CD4-positive, alpha-beta T cell treated with Interleukin-4 for 1 hour (primary cell): ENCODE results near the gene OR3A1.
"Not testable (repeated sequence)": the region's sequence is repeated elsewhere in the genome, so short reads cannot be mapped to it uniquely, and the experiment has no call there.

Experiments
- DNase-seq, 2 donors: peaks; one replicate each; pipeline ENCODE4 v3.0.0-alpha.2; 2020 to 2022

OR3A1 gene

DNA sequence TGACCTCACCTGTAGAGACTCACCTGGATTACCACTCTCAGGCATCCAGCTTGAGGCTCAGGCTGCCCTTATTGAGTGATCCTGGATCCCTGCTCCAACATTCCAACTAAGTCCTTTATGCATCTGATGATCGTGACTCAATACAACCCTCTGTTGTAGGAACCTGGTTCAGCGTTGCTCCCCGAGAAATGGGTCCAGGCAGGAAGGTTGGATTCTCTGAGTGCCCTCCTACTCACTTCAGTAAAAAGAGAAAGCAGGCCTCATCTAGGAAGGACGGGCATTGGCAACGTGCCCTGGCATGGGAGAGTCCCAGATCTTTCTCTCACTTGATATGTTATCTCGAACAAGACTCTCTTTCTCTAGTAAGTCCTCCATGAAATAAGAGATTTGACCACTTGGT is at the start of gene OR3A1:
TSS of gene OR3A1 (minus strand) at position 101 of the 400 bp plus-strand sequence. CDS start 5,778 bp downstream, outside the sequence.
- no peak for DNase-seq

DNA sequence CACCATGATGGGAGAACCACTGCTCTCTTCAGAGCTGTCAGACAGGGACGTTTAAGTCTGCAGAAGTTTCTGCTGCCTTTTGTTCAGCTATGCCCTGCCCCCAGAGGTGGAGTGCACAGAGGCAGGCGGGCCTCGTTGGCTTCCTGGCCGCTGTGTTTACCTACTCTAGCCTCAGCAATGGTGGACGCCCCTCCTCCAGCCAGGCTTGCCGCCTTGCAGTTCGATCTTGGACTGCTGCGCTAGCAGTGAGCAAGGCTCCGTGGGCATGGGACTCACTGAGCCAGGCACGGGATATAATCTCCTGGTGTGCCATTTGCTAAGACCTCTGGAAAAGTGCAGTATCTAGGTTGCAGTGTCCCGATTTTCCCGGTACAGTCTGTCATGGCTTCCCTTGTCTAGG is 44.6 kb upstream of the OR3A1 start:
- DNase-seq, result not testable (repeated sequence)

- no peak for DNase-seq
Measured at GRCh38 chr17:3335876-3336275, 37.7 kb upstream of the OR3A1 start.

DNA sequence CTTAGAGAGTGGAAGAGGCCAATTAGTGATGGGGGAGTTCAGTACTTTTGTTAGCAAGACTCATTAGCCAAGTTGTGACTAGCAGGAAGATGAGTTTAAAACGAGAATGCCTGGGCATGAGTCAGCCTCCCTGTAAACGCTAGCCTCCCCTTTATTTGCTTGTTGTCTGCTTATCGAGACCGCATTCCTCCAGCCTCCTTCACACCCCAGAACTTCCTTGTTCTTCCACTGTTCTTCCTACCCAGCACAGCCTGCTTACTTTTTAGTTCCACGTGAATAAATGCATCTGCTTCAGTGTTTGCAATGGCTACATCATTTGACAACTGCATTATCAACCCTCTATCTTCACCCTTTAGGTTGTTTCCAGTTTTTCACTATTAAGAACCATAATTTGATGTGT is 20.2 kb upstream of the OR3A1 start:
- no peak for DNase-seq

GRCh38 chr17:3316836-3317235 is 18.7 kb upstream of the OR3A1 start:
- no peak for DNase-seq

DNA sequence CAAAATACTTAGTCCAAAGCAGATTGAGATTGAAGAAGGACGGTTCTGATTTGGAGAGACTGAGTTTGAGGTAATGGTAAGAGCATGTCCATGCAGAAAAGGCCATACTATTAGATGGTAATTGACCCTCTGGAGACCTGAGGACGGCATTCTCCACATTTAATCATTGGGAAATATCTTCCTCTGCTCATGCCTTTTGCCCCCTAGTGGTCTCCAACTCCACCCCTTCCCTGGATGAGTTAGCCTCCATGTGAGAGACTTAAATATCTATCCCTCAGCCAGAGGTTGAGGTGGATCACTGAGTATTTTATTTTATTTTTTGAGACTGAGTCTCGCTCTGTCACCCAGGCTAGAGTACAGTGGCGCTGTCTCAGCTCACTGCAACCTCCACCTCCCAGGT is 10.4 kb upstream of the OR3A1 start:
- DNase-seq, result no peak

- no peak for DNase-seq
Measured at GRCh38 chr17:3295632-3296031, 2.5 kb downstream of the OR3A1 start.

DNA sequence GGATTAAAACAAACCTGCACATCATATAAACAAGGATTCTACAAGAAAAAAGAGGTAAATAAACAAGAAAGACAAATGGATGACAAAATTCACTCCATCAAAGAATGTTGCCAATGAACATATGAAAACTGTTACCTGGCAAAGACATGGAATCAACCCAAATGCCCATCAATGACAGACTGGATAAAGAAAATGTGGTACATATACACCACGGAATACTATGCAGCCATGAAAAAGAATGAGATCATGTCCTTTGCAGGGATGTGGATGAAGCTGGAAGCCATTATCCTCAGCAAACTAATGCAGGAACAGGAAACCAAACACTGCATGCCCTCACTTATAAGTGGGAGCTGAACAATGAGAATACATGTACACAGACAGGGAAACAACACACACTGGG is 4.6 kb downstream of the OR3A1 start:
- not testable (repeated sequence) for DNase-seq

DNA sequence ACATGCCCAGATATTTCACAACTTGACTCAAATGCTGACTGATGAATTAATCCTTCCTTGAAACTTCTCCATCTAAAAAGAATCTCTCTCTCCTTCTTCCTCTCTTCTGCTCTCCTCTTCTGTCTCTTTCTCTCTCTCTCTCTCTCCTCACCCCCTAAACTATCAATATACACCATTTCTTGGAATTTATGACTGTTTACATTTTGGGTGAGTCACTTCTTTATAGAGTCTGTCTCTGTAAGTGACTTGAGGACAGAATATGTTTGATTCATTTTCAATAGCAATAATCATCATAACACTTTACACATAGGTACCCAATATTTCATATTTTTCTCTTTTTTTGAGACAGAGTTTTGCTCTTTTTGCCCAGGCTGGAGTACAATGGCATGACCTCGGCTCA is 15.3 kb downstream of the OR3A1 start:
- DNase-seq, result no peak

- DNase-seq, result no peak
Measured at GRCh38 chr17:3276126-3276525, 22.0 kb downstream of the OR3A1 start.

GRCh38 chr17:3271072-3271848 is 26.9 kb downstream of the OR3A1 start:
- DNase-seq, result no peak

DNA sequence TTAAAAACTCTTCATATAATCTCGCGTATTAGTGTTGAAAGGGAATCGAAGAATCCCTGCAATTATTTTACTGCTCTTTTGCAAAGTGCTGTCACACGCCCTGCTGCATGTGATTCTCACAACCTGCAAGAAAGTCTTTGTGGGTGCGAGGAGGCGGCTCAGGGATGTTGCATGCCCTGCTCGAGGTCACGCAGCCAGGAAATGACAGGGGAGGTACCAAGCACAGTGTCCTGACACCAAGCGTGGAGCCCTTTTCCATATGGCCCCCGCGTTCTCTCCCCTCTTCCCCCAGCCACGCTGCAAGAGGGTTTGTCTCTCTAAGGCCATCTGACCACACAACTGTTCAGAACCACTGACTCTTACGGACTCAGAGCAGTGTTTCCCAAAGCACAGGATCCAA is 37.6 kb downstream of the OR3A1 start:
- no peak for DNase-seq

- no peak for DNase-seq
Measured at GRCh38 chr17:3260163-3260562, 38.0 kb downstream of the OR3A1 start.

GRCh38 chr17:3256575-3256974 is 41.6 kb downstream of the OR3A1 start:
- no peak for DNase-seq

GRCh38 chr17:3249013-3249412 is 49.1 kb downstream of the OR3A1 start:
- not testable (repeated sequence) for DNase-seq

- DNase-seq, result not testable (repeated sequence)
Measured at GRCh38 chr17:3244841-3245240, 53.3 kb downstream of the OR3A1 start.

DNA sequence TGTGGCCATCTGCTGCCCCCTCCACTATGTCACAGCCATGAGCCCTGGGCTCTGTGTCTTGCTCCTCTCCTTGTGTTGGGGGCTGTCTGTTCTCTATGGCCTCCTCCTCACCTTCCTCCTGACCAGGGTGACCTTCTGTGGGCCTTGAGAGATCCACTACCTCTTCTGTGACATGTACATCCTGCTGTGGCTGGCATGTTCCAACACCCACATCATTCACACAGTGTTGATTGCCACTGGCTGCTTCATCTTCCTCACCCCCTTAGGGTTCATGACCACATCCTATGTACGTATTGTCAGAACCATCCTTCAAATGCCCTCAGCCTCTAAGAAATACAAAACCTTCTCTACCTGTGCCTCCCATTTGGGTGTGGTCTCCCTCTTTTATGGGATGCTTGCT is 57.1 kb downstream of the OR3A1 start:
- not testable (repeated sequence) for DNase-seq
